HL-60/S4 treated with retinoic acid at 250 ng/mL for 4 days and 3 days (cell line): ENCODE results near the gene PCED1A.

ENCODE experiments used
- in situ Hi-C: fragments of 300-500 bp; cut with MboI; formaldehyde crosslinking; loops from 2 replicates; pipeline ENCODE4 v1.7.0; 2022; ENCODE audit warnings: low sequenced_read_pairs

Gene PCED1A

GRCh38 chr20:2866236-2866635, 25.8 kb upstream of the PCED1A start:
- in situ Hi-C loops: no loop called here

GRCh38 chr20:2865630-2866029, 25.2 kb upstream of the PCED1A start:
- in situ Hi-C loops: no loop called here

GRCh38 chr20:2865101-2865500, 24.6 kb upstream of the PCED1A start:
- in situ Hi-C loops: no loop called here

DNA sequence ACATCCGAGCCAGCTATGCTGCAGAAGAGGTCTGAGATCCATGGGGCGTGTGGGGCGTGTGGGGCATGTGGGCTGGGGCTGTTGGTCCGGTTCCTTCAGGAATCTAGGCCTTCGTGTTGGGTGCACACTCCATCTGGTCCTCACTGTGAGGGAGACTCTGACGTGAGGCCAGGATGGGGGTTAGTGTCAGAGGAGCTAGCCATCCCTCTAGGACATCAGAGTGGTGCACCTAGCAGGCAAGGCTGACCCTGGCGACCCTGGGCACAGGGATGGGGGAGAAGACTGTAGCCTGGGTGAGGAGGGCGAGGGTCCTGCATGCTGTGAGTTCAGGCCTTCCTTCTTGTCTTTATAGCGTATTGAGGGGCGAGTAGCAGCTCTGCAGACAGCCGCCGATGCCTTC, 24.2 kb upstream of the PCED1A start:
- in situ Hi-C loops: no loop called here

GRCh38 chr20:2859330-2860121, 19.1 kb upstream of the PCED1A start:
- in situ Hi-C loops: no loop called here

GRCh38 chr20:2858591-2858990, 18.1 kb upstream of the PCED1A start:
- in situ Hi-C loops: no loop called here

GRCh38 chr20:2851086-2851485, 10.6 kb upstream of the PCED1A start:
- in situ Hi-C loops: no loop called here

DNA sequence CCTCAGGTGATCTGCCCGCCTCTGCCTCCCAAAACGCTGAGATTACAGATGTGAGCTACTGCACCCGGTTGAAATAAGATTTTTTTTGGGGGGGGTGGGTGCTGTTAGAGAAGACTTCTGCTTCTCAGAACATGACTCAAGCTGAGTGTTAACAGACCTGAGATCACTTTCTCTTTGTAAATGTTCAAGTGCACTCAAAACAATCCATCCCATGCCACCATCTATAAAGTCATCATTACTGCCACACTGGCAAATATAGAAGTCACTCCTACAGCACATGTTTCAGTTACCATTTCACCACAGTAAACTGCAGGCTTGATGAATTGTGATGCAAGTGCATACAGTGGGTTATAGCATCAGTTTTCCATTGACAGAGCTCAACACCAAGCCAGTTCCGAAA, 9.1 kb upstream of the PCED1A start:
- in situ Hi-C loops: no loop called here

DNA sequence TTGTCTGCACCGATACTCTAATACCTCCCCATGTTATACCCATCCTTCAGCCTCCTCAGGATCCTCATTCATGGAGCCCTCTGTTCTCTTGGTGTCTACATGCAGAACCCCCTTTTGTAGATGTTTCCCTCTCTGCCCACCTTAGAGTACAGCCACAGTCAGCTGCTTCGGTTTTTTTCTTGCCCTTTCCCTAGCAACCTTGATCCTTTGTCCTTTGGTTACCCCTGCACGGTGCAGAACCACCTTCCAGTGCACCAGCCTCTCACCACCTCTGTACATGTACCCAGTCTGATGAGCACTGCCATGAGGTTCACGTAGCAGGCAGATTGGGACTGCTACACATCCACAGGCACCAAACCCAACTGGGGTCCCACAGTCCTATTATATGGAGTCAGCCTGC, 7.3 kb upstream of the PCED1A start:
- in situ Hi-C loops: no loop called here

DNA sequence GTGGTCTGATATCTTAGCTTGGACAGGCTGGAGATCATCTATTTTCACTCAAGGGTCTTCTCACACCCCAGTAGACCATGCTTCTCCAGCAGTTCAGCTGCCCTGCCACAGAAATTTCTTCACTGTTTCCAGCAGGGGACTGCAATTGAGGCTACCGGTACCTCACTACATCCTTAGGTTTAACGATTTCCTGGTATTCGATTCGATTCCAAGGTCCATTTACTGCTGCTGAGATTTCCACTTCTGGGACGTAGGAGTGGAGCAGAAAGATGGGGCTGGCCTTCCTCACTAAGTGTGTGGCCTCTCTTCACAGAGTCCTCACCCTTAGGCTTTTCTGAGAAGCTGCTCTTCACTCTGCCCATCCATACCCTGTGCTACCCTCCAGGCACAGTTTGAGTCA, 6.2 kb upstream of the PCED1A start:
- in situ Hi-C loops: no loop called here

GRCh38 chr20:2845607-2846006, 5.2 kb upstream of the PCED1A start:
- in situ Hi-C loops: no loop called here

- in situ Hi-C loops: no loop called here
These were observed 594 bp upstream of the PCED1A start for GRCh38 chr20:2840967-2841531.

GRCh38 chr20:2839732-2840137, 720 bp downstream of the PCED1A start:
- in situ Hi-C loops: no loop called here

DNA sequence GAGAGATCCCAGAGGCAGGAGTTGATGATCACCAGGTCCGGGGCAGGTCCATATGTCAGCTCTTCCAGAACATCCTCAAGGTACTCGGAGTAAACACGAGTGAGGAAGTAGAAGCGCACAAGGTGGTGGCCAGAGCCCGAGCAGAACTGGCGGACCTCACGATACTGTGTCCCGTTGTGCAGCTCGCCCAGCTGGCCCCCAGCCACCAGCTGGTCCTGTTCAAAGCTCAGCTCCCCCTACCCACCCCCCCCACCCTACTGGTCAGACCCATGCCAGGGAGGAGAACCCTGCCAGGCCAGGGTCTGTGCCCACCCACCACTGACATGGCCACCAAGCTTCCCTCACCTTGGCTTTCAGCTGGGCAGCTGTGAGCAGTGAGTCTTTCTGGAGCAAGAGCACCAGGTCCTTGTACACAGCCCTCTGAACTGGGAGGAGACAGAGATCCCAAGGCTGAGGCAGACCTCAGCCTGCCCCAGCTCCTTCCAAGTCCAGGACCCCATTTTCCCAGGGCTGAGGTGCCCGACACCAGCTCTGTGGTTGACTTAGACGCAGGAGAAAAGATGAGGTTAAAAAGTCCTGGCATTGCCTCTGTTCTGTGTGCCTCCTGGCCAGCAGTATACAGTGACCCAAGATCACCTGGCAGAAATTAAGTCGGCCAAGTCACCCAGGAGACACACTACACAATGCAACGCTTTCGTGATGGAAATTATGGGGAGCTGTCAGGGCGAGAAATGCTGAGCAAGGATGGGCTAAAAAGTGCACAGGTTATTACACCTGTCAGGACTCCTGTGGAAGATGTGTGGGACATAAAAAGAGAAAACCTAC, 1.4 kb downstream of the PCED1A start:
- in situ Hi-C loops: no loop called here

DNA sequence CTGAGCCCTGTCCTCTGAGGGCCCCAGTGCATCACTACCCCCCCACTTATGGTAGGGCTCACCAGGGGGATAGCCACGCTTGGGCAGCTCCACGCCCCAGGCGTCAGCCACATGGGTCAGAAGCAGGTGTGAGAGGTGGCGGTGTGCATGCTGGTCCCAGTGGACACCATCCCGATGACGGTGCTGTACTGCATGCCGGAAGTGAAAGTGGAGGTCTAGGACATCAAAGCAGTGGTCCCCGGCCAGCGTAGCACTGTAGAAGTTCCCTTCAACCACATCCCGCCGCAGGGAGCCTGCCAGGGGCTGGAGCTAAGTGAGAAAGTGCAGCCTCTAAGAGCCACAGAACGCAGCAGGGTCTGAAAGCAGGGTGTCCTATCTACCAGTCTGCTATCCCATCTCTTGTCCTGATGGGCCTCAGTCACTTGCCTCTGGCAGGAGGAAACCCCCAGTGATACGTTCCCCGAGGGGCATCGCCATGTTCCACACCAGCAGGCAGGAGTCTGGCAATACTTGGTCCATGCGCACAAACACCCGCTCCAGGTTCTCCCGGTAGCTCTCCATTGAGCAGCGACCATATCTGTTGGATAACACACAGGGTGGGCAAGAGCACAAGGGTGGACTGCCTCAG, 2.2 kb downstream of the PCED1A start:
- in situ Hi-C loops: no loop called here

- in situ Hi-C loops: no loop called here
These were observed 3.1 kb downstream of the PCED1A start for GRCh38 chr20:2837221-2837960.

DNA sequence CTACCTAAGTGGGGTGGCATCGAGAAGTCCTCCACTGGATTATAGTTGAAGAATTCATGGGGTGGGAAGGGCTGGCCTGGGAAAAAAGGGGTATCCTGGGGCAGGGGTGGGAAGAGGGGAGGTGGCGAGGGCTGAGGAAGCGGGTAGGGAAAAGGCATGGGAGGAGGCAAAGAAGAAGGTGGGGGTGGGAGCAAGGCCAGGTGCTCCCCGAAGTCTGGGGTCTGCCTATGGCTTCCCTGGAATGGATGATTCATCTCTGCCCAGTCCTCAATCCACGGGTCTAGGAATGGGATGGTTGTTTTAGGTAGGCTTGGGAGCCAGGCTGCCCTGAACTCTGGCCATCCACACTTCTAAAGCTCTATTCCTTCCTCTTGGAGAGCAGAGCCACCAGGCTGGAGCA, 4.4 kb downstream of the PCED1A start:
- in situ Hi-C loops: no loop called here

GRCh38 chr20:2835331-2835796, 5.1 kb downstream of the PCED1A start:
- in situ Hi-C loops: no loop called here

GRCh38 chr20:2834401-2835110, 5.9 kb downstream of the PCED1A start:
- in situ Hi-C loops: no loop called here

GRCh38 chr20:2833761-2834160, 6.7 kb downstream of the PCED1A start:
- in situ Hi-C loops: no loop called here
